Measurements from ENCODE around the gene ANXA3.
"Not testable (repeated sequence)": the region's sequence is repeated elsewhere in the genome, so short reads cannot be mapped to it uniquely, and the experiment has no call there.

ANXA3 gene

DNA sequence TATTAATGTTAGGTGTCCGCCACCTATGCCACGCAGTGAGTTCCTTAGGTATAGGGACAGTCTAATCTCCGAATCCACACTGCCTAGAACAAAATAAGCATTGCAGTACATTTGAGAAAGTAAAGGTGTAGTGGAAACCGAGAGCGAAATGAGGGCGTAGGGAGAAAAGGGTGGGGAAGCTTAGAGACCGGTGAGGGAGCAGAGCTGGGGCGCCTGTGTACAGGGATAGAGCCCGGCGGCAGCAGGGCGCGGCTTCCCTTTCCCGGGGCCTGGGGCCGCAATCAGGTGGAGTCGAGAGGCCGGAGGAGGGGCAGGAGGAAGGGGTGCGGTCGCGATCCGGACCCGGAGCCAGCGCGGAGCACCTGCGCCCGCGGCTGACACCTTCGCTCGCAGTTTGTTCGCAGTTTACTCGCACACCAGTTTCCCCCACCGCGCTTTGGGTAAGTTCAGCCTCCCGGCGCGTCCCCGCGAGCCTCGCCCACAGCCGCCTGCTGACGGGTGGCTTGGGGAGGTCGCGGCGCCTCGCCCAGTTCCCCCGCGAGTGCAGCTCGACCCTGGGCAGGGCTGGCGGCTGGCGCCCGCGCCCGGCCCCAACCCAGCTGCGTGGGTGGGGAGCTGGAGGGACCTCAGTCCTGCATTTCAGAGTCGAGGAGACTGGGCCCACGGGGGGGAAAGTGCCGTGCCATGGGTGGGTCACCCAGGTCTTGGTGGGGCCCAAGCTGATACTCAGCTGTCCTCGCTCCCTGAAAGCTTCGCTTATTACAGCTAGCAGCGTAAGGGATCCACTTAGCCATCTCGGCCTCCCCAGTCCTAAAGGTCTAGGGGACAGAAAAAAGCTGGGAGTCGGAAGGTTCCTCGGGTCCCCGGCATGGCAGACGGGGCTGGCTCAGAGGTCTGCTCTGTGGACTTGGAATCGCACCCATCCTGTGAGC, at the start of gene ANXA3:
ANXA3 (plus strand) TSS at position 351 of the 932 bp plus-strand sequence. CDS start 2,704 bp downstream, outside the sequence.
- H3K27ac ChIP-seq: peak within 1 kb of the TSS; percentile 36 to 63

DNA sequence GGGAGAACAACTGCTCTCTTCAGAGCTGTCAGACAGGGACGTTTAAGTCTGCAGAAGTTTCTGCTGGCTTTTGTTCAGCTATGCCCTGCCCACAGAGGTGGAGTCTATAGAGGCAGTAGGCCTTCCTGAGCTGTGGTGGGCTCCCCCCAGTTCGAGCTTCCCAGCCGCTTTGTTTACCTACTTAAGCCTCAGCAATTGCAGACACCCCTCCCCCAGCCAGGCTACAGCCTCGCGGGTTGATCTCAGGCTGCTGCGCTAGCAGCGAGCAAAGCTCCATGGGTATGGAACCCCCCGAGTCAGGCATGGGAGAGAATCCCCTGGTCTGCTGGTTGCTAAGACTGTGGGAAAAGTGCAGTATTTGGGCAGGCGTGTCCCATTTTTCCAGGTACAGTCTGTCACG, 45.3 kb upstream of the ANXA3 start:
- not testable (repeated sequence) for H3K27ac ChIP-seq; DNase-seq (ENCODE audit: low spot score)

More for the DNA sequence above, at the start of gene ANXA3:
- DNase-seq (ENCODE audit: low spot score): no peak
- no peak for TF ChIP-seq CTCF (IDR thresholded peaks at IDR 0.05)
- peak within 1 kb of the TSS; percentile 83 for H3K4me3 ChIP-seq

GRCh38 chr4:78509043-78509442, 42.5 kb upstream of the ANXA3 start:
- no peak for DNase-seq (ENCODE audit: low spot score)
- no peak overlapping the region for H3K27ac ChIP-seq
- H3K4me3 ChIP-seq: no peak overlapping the region
- TF ChIP-seq CTCF (IDR thresholded peaks at IDR 0.05): no peak

More for the DNA sequence above, 45.3 kb upstream of the ANXA3 start:
- H3K4me3 ChIP-seq: not testable (repeated sequence)

DNA sequence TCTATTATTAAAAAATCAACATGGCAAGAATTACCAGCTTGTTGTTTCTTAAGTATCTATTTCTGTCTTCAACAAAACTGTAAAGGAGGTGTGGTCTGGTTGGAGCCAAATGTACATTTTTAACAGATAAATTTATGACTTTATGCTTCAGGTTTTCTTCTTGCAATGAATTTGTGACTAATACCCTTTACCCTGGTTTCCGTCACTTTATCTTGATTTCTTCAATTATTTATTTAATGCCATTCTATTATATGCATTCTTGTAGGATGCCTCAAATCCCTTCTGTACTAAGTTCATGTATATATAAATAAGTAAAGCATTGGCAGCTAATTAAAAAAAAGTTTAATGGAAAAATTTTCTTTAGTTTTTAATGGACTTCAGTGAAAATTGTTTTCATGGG, 41.5 kb upstream of the ANXA3 start:
- Histone ChIP-seq H3K4me3 (no peak overlapping the region), H3K27ac (no peak overlapping the region)
- DNase-seq (ENCODE audit: low spot score): no peak
- no peak for TF ChIP-seq CTCF (IDR thresholded peaks at IDR 0.05)

DNA sequence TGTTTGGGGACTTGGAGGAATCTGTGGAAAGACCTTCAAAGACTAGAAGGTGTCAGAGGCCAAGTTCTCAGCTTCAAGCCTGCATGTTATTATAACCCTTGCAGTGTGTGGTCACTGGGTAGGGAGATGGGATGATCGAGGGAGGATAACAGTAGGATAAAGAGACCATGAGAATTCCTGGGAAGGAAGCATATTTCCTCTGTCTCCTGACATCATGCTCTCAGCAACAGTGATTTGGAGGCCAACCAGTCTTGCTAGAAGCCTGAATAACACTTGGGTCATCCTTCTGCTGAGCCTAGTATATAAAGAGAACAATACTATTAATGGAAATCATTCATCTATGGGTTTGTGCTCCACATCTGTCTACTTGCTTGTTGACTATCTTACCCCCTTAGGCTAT, 40.9 kb upstream of the ANXA3 start:
- TF ChIP-seq CTCF (IDR thresholded peaks at IDR 0.05): no peak
- DNase-seq (ENCODE audit: low spot score): no peak
- no peak overlapping the region for H3K4me3 ChIP-seq
- H3K27ac ChIP-seq: no peak overlapping the region

GRCh38 chr4:78512357-78512920, 39.1 kb upstream of the ANXA3 start:
- no peak for TF ChIP-seq CTCF (IDR thresholded peaks at IDR 0.05)
- DNase-seq (ENCODE audit: low spot score): no peak
- no peak overlapping the region for H3K27ac ChIP-seq
- no peak overlapping the region for H3K4me3 ChIP-seq

- TF ChIP-seq CTCF (IDR thresholded peaks at IDR 0.05): no peak
- no peak for DNase-seq (ENCODE audit: low spot score)
- H3K4me3 ChIP-seq: no peak overlapping the region
Observed at GRCh38 chr4:78513411-78513975, 38.1 kb upstream of the ANXA3 start.

More at GRCh38 chr4:78513411-78513975, 38.1 kb upstream of the ANXA3 start:
- no peak overlapping the region for H3K27ac ChIP-seq
